Suprapubic skin (tissue), 4 donors: ENCODE results near the gene EIF3B. TPM values are rescaled to one million over a fixed set of nuclear protein-coding genes. Genes with fewer than 3 reads are reported as not detected.
"Not testable (repeated sequence)": the region's sequence is repeated elsewhere in the genome, so short reads cannot be mapped to it uniquely, and the experiment has no call there.

Experiments
- DNase-seq, 2 donors: peaks; one replicate each; pipeline ENCODE4 v3.0.0-alpha.2; 2019; ENCODE audit warnings: low spot score in 2 of 2
- H3K27ac ChIP-seq: fragments of 200-600 bp; sonication (generic); one replicate; pipeline ENCODE4 v1.5.1; 2019
- H3K27me3 ChIP-seq: fragments of 200-600 bp; sonication (generic); one replicate; pipeline ENCODE4 v1.5.1; 2019
- H3K36me3 ChIP-seq: fragments of 200-600 bp; sonication (generic); one replicate; pipeline ENCODE4 v1.5.1; 2019
- H3K4me1 ChIP-seq: fragments of 200-600 bp; sonication (generic); one replicate; pipeline ENCODE4 v1.5.1; 2019
- H3K4me3 ChIP-seq: fragments of 200-600 bp; sonication (generic); one replicate; pipeline ENCODE4 v1.5.1; 2019; ENCODE audit warnings: mild to moderate bottlenecking
- H3K9me3 ChIP-seq: fragments of 200-600 bp; sonication (generic); one replicate; pipeline ENCODE4 v1.5.1; 2019
- CTCF ChIP-seq, 2 donors: fragments of 200-600 bp in 1 of 2; fragments of 450-650 bp in 1 of 2; sonication (generic) in 1 of 2; IDR thresholded peaks; one replicate each; pipeline ENCODE4 v1.5.1; 2016 to 2019; ENCODE audit warnings: antibody characterized with exemption in 2 of 2, mild to moderate bottlenecking in 1 of 2, moderate library complexity in 1 of 2
- EP300 ChIP-seq: sonication (generic); formaldehyde crosslinking; IDR thresholded peaks from one replicate; pipeline ENCODE4 v1.6.1; 2017; ENCODE audit warnings: antibody characterized with exemption
- POLR2A ChIP-seq, 2 donors: fragments of 450-650 bp; IDR thresholded peaks; one replicate each; pipeline ENCODE4 v1.6.1; 2017; ENCODE audit warnings: antibody characterized with exemption in 2 of 2, mild to moderate bottlenecking in 2 of 2, moderate library complexity in 2 of 2
- POLR2AphosphoS5 ChIP-seq, 3 donors: sonication (generic); formaldehyde crosslinking; IDR thresholded peaks; one replicate each; pipeline ENCODE4 v1.6.1; 2017; ENCODE audit warnings: antibody characterized with exemption in 3 of 3
- WGBS: methylation state at CpG from one replicate; pipeline ENCODE4 v1.1.5; 2018; 5-methylcytosine and 5-hydroxymethylcytosine counted together
- total RNA-seq, 4 donors: library from RNA; depleted of rRNA; stranded (reverse); fragments of >200 nt; gene quantifications; one replicate each; pipeline ENCODE4 v1.1.0, GENCODE V29; 2016

The EIF3B gene
- total RNA-seq, result 100 to 1,000 TPM; 136 to 158 (median 139) TPM

GRCh38 chr7:2354186-2354938, at the start of gene EIF3B:
TSS of gene EIF3B (plus strand) at chr7:2354827. CDS start at chr7:2354922, 95 bp downstream.
- Histone ChIP-seq H3K27me3 (no peaks in the 10 kb centered on the region), H3K27ac (peak within 1 kb of the TSS; percentile 99), H3K9me3 (no peaks in the 10 kb centered on the region), H3K36me3 (no peaks in the 10 kb centered on the region), H3K4me1 (peaks cover 50% of the 10 kb centered on the region), H3K4me3 (peak within 1 kb of the TSS; percentile 99)
- peak; percentile 95 for DNase-seq
- WGBS, result under 1% methylated on average over 30 of the region's 55 CpGs
- TF ChIP-seq POLR2A (IDR thresholded peaks at IDR 0.05) (peak; percentile 58 to 68), EP300 (no peak), CTCF (IDR thresholded peaks at IDR 0.05) (no peak), POLR2AphosphoS5 (IDR thresholded peaks at IDR 0.05) (peak in 2 of 3 donors; percentile 89 to 90)

DNA sequence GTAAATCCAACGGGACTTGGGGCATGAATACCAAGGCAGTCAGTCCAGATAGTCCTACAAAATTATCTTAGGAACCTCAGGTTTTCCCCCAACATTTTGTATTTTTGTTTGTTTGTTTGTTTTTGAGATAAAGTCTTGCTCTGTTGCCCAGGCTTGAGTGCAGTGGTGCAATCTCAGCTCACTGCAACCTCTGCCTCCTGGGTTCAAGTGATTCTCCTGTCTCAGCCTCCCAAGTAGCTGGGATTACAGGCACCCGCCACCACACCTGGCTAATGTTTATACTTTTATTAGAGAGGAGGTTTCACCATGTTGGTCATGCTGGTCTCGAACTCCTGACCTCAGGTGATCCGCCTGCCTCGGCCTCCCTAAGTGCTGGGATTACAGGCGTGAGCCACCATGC, 49.4 kb upstream of the EIF3B start:
- Histone ChIP-seq H3K4me1 (peaks cover 21% of the 10 kb centered on the region), H3K27ac (peak overlapping the region; percentile 18), H3K4me3 (peak overlapping the region; percentile 5)
- not testable (repeated sequence) for DNase-seq, H3K36me3 ChIP-seq, H3K27me3 ChIP-seq, H3K9me3 ChIP-seq
- 86% methylated on average over 6 of the region's 6 CpGs for WGBS

DNA sequence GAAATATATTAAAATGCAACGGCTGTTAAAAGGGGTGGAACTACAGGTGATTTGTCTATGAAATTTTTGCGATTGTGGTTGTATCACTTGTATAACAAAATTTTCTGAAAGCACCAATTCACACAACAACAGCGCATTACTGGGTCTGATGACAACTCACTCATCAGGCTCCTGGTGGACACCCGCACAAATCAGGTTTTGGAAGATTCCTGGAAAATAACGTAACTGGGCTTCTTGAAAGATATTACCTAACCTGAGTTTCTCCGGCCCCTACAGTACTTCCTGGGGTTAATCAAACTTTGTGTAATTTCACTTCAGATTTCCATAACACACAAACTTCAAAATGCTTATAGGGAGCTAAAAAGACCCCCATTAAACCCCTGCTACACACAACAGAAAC, 47.9 kb upstream of the EIF3B start:
- Histone ChIP-seq H3K36me3 (no peaks in the 10 kb centered on the region), H3K27ac (no peak overlapping the region), H3K4me3 (no peak overlapping the region), H3K27me3 (no peaks in the 10 kb centered on the region), H3K9me3 (no peaks in the 10 kb centered on the region), H3K4me1 (peaks cover 17% of the 10 kb centered on the region)
- WGBS, result 90% methylated on average over 6 of the region's 6 CpGs
- no peak for DNase-seq
- TF ChIP-seq CTCF (IDR thresholded peaks at IDR 0.05) (no peak), POLR2AphosphoS5 (IDR thresholded peaks at IDR 0.05) (no peak), POLR2A (IDR thresholded peaks at IDR 0.05) (no peak), EP300 (no peak)

- Histone ChIP-seq H3K9me3 (no peaks in the 10 kb centered on the region), H3K27me3 (no peaks in the 10 kb centered on the region), H3K27ac (no peak overlapping the region), H3K4me1 (peaks cover 25% of the 10 kb centered on the region), H3K4me3 (no peak overlapping the region), H3K36me3 (no peaks in the 10 kb centered on the region)
- TF ChIP-seq CTCF (IDR thresholded peaks at IDR 0.05) (no peak), EP300 (no peak), POLR2AphosphoS5 (IDR thresholded peaks at IDR 0.05) (no peak), POLR2A (IDR thresholded peaks at IDR 0.05) (no peak)
- no peak for DNase-seq
- WGBS, result 79% methylated on average over 7 of the region's 7 CpGs
Measured at GRCh38 chr7:2307690-2308107, 46.9 kb upstream of the EIF3B start.

- H3K4me3 ChIP-seq, result no peak overlapping the region
- no peaks in the 10 kb centered on the region for H3K27me3 ChIP-seq
- no peaks in the 10 kb centered on the region for H3K36me3 ChIP-seq
- TF ChIP-seq POLR2AphosphoS5 (IDR thresholded peaks at IDR 0.05) (peak in 1 of 3 donors; percentile 67), EP300 (no peak)
- no peaks in the 10 kb centered on the region for H3K9me3 ChIP-seq
- H3K27ac ChIP-seq, result peak overlapping the region; percentile 55
- DNase-seq, result no peak
- peaks cover 38% of the 10 kb centered on the region for H3K4me1 ChIP-seq
- WGBS, result 77% methylated on average over 20 of the region's 20 CpGs
Measured at GRCh38 chr7:2309889-2310331, 44.7 kb upstream of the EIF3B start.

DNA sequence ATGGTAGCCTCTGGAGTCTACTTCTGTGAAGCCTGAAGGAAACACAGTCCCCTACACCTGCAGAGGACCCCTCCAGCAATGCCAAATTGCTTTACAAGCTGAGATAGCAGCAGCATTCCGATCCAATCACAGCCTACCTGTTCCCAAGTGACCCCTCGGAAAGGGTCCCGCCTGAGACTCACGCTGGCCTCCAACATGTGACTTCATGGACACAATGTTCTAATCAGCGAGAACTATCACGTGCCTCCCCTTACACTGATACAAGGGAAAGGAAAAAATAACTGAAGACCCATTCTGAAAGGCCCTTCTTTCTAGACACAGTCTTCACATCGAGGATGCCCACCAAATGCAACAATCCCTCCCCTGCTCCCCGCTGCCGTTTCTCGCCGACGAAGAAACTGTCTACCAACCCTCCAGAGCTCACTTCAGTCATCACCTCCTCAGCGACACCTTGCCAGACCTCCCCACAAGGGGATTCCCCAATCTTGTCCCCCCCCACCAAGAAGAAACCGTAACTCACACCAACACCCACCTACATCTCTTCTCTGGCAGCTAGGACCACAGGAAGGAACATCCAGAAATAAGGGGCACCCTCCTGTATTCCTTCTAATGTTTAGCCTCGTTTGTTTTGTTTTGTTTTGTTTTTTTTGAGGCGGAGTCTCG, 42.2 kb upstream of the EIF3B start:
- Histone ChIP-seq H3K27ac (peak overlapping the region; percentile 35), H3K4me1 (peaks cover 30% of the 10 kb centered on the region), H3K9me3 (no peaks in the 10 kb centered on the region), H3K4me3 (peak overlapping the region; percentile 98), H3K27me3 (no peaks in the 10 kb centered on the region), H3K36me3 (no peaks in the 10 kb centered on the region)
- TF ChIP-seq EP300 (no peak), POLR2A (IDR thresholded peaks at IDR 0.05) (no peak), POLR2AphosphoS5 (IDR thresholded peaks at IDR 0.05) (no peak), CTCF (IDR thresholded peaks at IDR 0.05) (no peak)
- DNase-seq, result no peak
- 84% methylated on average over 17 of the region's 17 CpGs for WGBS
